Retinal pigment epithelial cell (primary cell): Measurements from ENCODE around the gene FLII.

ENCODE experiments used
- DNase-seq: peaks from one replicate; pipeline ENCODE4 v3.0.0-alpha.2; 2010; ENCODE audit warnings: low read depth
- H3K4me3 ChIP-seq: 2 replicates; pipeline ENCODE4 v1.5.1; 2011; ENCODE audit warnings: mild to moderate bottlenecking, low read length, control low read depth, moderate library complexity
- TF ChIP-seq, protein P1 (sequence below): conservative IDR thresholded peaks from 2 replicates; pipeline ENCODE4 v1.5.1; 2011; ENCODE audit warnings: low read depth, low read length, control low read depth, inconsistent platforms

The FLII gene

DNA sequence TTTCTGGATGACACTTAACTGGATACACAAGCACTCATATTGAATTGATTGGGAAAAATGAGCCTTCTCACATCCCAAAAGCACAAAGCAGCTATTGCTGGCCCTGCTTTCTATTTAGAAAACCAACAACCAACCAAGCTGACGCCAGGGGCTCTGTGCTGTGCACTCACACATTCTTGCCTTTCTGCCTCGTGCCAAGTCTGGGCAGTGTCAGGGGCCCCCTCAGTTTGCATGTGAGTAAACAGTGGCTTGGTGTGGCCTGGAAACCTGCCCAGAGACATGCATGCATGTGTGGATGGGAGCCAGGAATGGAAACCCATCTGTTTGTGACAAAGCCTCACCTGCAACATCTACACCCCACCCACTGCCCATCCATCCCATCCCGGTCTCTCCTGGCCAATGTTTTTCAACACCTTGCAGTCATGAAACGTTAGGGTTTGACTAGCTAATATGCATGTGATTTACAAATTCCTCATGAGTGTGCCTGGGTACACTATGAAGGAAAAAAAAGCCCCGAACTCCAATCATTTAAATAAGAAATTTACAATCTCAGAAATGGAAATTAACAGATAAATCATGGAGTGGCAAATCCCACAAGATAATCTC, 22.3 kb upstream of the FLII start:
- H3K4me3 ChIP-seq: no peak overlapping the region
- no peak for DNase-seq
- TF ChIP-seq, protein P1, sequence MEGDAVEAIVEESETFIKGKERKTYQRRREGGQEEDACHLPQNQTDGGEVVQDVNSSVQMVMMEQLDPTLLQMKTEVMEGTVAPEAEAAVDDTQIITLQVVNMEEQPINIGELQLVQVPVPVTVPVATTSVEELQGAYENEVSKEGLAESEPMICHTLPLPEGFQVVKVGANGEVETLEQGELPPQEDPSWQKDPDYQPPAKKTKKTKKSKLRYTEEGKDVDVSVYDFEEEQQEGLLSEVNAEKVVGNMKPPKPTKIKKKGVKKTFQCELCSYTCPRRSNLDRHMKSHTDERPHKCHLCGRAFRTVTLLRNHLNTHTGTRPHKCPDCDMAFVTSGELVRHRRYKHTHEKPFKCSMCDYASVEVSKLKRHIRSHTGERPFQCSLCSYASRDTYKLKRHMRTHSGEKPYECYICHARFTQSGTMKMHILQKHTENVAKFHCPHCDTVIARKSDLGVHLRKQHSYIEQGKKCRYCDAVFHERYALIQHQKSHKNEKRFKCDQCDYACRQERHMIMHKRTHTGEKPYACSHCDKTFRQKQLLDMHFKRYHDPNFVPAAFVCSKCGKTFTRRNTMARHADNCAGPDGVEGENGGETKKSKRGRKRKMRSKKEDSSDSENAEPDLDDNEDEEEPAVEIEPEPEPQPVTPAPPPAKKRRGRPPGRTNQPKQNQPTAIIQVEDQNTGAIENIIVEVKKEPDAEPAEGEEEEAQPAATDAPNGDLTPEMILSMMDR: no peak

DNA sequence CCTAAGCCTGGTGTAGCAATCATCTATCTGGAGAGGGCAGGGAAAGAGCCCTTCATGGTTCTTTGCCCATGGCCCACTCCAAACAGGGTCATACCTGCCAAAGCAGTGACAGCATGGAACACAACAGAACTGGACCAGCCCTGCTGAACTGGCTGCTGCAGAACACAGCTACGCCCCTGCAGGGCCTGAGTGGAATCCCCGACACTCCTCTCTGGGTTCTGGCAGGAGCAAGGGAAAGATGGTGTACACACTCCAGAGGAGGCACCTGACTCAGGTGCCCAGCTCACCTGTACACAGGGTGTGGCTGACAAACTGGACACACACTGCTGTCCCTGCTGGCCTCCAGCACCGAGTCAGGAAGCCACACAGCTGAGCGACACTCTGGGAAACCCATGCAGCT, 21.7 kb upstream of the FLII start:
- DNase-seq: no peak
- TF ChIP-seq, protein P1: no peak
- no peak overlapping the region for H3K4me3 ChIP-seq

DNA sequence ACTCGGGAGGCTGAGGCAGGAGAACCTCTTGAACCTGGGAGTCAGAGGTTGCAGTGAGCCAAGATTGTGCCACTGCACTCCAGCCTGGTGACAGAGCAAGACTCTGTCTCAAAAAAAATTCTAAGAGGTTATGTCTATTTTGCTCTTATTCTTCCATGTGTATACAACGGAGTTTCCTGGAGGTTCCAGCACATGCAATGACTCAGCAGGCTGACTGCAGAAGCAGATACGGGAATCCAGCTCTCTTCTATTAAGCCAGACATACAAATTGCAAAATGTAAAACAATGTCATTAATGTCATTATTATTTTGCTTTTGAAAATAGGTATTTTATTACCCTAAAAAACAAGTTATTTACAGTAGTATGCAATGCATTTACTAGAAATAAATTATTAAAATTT, 20.3 kb upstream of the FLII start:
- no peak for DNase-seq

DNA sequence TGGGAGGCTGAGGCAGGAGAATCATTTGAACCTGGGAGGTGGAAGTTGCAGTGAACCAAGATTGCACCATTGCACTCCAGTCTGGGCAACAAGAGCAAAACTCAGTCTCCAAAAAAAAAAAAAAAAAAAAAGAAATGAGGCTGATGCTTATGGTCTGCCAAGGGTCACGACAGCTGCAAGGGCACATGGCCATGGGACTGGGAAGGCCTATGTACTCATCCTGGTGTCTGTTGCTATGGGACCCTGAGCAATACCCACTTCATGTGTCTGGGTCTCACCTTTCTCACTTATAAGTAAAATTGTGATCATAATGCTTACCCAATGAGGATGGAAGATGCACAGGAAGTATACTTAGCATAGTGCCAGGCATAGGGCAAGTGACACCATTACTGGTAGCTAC, 18.5 kb upstream of the FLII start:
- TF ChIP-seq, protein P1: no peak
- no peak overlapping the region for H3K4me3 ChIP-seq
- no peak for DNase-seq

More for the DNA sequence above, 20.3 kb upstream of the FLII start:
- H3K4me3 ChIP-seq: no peak overlapping the region
- TF ChIP-seq, protein P1: no peak

DNA sequence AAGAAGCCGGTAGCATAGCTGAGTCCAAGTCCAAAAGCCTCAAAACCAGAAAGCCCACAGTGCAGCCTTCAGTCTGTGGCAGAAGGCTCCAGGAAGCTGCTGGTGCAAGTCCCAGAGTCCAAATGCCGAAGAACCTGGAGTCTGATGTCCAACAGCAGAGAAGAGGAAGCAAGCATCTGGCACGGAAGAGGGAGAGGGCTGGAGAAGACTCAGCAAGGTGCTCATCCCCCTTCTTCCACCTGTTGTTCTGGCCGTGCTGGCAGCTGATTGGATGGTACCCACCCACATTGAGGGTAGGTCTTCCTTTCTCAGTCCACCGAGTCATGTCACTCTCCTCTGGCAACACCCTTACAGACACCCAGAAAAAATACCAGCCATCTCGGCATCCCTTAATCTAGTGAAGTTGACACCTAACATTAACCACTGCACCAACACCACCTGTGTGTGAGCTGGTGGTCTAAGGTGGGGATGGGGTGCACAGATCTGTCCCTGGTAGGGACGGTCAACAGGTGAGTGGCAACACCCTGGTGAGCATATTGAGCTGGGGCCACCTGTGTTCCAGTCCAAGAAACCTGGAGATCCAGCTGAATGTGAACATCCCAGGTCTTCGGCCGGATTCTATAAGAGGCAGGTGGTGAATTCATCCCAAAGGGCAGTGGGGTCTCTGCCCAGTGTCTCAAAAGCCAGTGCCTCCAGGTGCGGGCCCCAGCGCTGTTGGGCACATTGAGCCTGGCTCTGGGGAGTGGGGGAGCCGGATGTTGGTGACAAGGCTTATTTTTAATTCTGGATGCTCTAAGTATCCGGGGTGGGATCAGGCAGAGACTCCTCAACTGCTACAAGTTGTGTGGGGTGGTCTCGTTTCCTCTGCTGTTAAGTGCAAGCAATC, 11.8 kb upstream of the FLII start:
- H3K4me3 ChIP-seq: no peak overlapping the region
- DNase-seq: no peak
- TF ChIP-seq, protein P1: no peak

DNA sequence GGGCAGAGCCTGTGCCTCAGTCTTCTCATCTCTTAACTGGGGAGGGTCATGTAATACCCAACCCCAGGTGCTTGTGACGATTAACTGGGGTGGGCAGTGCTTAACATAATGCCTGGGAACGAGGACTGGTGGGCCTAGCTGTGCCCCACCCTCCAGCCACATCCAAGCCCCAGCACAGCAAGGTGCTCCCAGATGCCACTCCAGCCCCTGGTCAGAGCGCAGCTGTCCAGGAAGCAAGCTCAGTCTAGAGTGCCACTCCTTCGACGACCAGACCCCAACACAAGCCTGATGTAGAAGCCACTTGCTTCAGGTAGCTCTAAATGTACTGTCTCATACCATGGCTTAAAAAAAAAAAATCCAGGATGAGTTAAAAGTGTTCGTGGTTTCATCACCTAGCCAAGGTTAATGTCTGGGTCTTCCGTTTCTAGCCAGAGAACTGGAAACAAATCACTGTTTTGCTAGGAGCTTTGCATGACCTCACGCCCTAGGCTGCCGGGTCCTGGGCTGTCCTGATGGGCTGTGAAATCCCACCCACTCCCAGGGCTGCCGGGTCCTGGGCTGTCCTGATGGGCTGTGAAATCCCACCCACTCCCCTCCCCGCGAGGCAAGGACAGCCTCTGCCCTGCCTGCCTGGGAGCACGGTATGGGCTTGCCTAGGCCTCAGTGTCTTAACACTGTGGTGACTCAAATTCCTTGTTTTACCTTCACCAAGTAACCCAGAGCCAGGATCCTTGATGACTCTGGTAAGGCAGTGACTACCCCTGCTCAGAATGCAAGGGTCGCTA, 9.6 kb upstream of the FLII start:
- TF ChIP-seq, protein P1: no peak
- DNase-seq: no peak
- no peak overlapping the region for H3K4me3 ChIP-seq
